HG02938 (cell line): Measurements from ENCODE around the gene AXIN1.

Experiments
- ATAC-seq: cut with Tn5 transposase; IDR thresholded peaks from one replicate; pipeline ENCODE4 v1.9.1; 2021; ENCODE audit warnings: mild to moderate bottlenecking, moderate library complexity; ENCODE audit not compliant: unreplicated experiment

Gene AXIN1

GRCh38 chr16:305916-306626 is 46.5 kb downstream of the AXIN1 start:
- no peak for ATAC-seq

GRCh38 chr16:303760-304505 is 48.6 kb downstream of the AXIN1 start:
- ATAC-seq = no peak

GRCh38 chr16:301950-302349 is 50.6 kb downstream of the AXIN1 start:
- ATAC-seq = no peak

- ATAC-seq = no peak
Observed at GRCh38 chr16:301235-301634, 51.3 kb downstream of the AXIN1 start.

- no peak for ATAC-seq
Observed at GRCh38 chr16:297832-298231, 54.7 kb downstream of the AXIN1 start.

- no peak for ATAC-seq
Observed at GRCh38 chr16:296806-297510, 55.6 kb downstream of the AXIN1 start.

GRCh38 chr16:296276-296675 is 56.2 kb downstream of the AXIN1 start:
- no peak for ATAC-seq

GRCh38 chr16:293043-293775 is 59.3 kb downstream of the AXIN1 start:
- ATAC-seq = no peak

GRCh38 chr16:291539-291938 is 61.0 kb downstream of the AXIN1 start:
- no peak for ATAC-seq

- ATAC-seq = no peak
Observed at GRCh38 chr16:290681-291405, 61.7 kb downstream of the AXIN1 start.

GRCh38 chr16:290015-290680 is 62.4 kb downstream of the AXIN1 start:
- no peak for ATAC-seq

- no peak for ATAC-seq
Observed at GRCh38 chr16:289395-289997, 63.0 kb downstream of the AXIN1 start.

- ATAC-seq = no peak
Observed at GRCh38 chr16:287981-288920, 64.3 kb downstream of the AXIN1 start.

- ATAC-seq = no peak
Observed at GRCh38 chr16:287298-287811, 65.2 kb downstream of the AXIN1 start.

GRCh38 chr16:286491-287297 is 65.8 kb downstream of the AXIN1 start:
- ATAC-seq = no peak

- no peak for ATAC-seq
Observed at GRCh38 chr16:285146-286055, 67.1 kb downstream of the AXIN1 start.
